HCT116 (cell line): ENCODE results near the gene TAF4B. TPM values are rescaled to one million over a fixed set of nuclear protein-coding genes. Genes with fewer than 3 reads are reported as not detected.

Experiments used
- ATAC-seq: fragments of 200-7000 bp; cut with Tn5 transposase; 2 replicates; pipeline ENCODE4 v1.9.1; 2020; ENCODE audit warnings: mild to moderate bottlenecking, moderate library complexity
- BruUV-seq: library from RNA; stranded (reverse); fragments of 400-500 nt; replicated peaks from 2 replicates; lab custom pipeline; 2021; lab: Mats Ljungman, UMichigan
- CTCF ChIA-PET: fragments of 300-600 bp; sonication (Branson Sonifier 250); formaldehyde crosslinking; loops from one replicate; lab custom pipeline; 2021; ENCODE audit warnings: antibody characterized with exemption; lab: Charles Lee
- POLR2A ChIA-PET: fragments of 300-600, 350-600 bp; sonication (Branson Sonifier 250); formaldehyde crosslinking; loops from one replicate; lab custom pipeline; 2021; ENCODE audit warnings: antibody characterized with exemption; lab: Charles Lee
- RAD21 ChIA-PET, 2 experiments: fragments of 300-600 bp; sonication (Branson Sonifier 250); formaldehyde crosslinking; loops; one replicate each; lab custom pipeline; 2023; ENCODE audit warnings: low total read pairs in 2 of 2; ENCODE audit not compliant: uncharacterized antibody in 2 of 2, unreplicated experiment in 2 of 2, low non-redundant PET in 1 of 2; lab: Charles Lee
- DNase-seq: peaks from one replicate; pipeline ENCODE4 v3.0.0-alpha.2; 2010; ENCODE audit warnings: low read depth, low spot score
- H2AFZ ChIP-seq: fragments of 200-600 bp; shearing (Covaris generic), sonication (generic); 2 replicates; pipeline ENCODE4 v1.6.1; 2017; ENCODE audit warnings: low read depth, mixed run types, mixed read lengths, antibody characterized with exemption, low read length; ENCODE audit not compliant: poor library complexity, severe bottlenecking
- H3K27ac ChIP-seq: 2 replicates; pipeline ENCODE4 v1.5.1; 2012; ENCODE audit warnings: low read depth, low read length
- H3K27me3 ChIP-seq: fragments of 200-600 bp; sonication (generic); 2 replicates; pipeline ENCODE4 v1.6.1; 2016; ENCODE audit warnings: mixed run types, low read length, mixed read lengths; ENCODE audit not compliant: insufficient read depth
- H3K36me3 ChIP-seq, 2 experiments: fragments of 200-500 bp in 1 of 2; fragments of 200-600 bp in 1 of 2; sonication (Bioruptor generic) in 1 of 2; sonication (generic) in 1 of 2; 2 replicates each; pipeline versions ENCODE4 v1.5.1 to v1.6.1; 2014 to 2016; ENCODE audit warnings: low read length in 2 of 2, inconsistent platforms in 1 of 2, mixed read lengths in 1 of 2, mixed run types in 1 of 2; ENCODE audit not compliant: insufficient read depth in 2 of 2, control insufficient read depth in 1 of 2
- H3K4me1 ChIP-seq, 2 experiments: fragments of 200-600 bp in 1 of 2; sonication (generic) in 1 of 2; 2 replicates each; pipeline versions ENCODE4 v1.5.1 to v1.6.1; 2012 to 2017; ENCODE audit warnings: low read length in 2 of 2, inconsistent platforms in 1 of 2, mild to moderate bottlenecking in 1 of 2, mixed read lengths in 1 of 2, mixed run types in 1 of 2, moderate library complexity in 1 of 2; ENCODE audit not compliant: insufficient read depth in 2 of 2, control insufficient read depth in 1 of 2
- H3K4me2 ChIP-seq: fragments of 200-600 bp; sonication (generic); 2 replicates; pipeline ENCODE4 v1.6.1; 2017; ENCODE audit warnings: mixed run types, low read length, mixed read lengths
- H3K4me3 ChIP-seq, 2 experiments: fragments of 200-600 bp in 1 of 2; sonication (generic) in 1 of 2; replicated peaks in 1 of 2; 2 replicates each; pipeline ENCODE4 v1.5.1; 2011 to 2016; ENCODE audit warnings: low read length in 2 of 2, control low read depth in 1 of 2, low read depth in 1 of 2, mild to moderate bottlenecking in 1 of 2, mixed read lengths in 1 of 2, mixed run types in 1 of 2
- H3K79me2 ChIP-seq: fragments of 200-600 bp; sonication (generic); 2 replicates; pipeline ENCODE4 v1.6.1; 2017; ENCODE audit warnings: mild to moderate bottlenecking, mixed run types, low read length, moderate library complexity, mixed read lengths; ENCODE audit not compliant: insufficient read depth
- H3K9ac ChIP-seq: fragments of 200-600 bp; sonication (generic); 2 replicates; pipeline ENCODE4 v1.6.1; 2016; ENCODE audit warnings: low read length, mixed read lengths
- H3K9me2 ChIP-seq: fragments of 200-600 bp; sonication (generic), shearing (Covaris generic); 2 replicates; pipeline ENCODE4 v1.6.1; 2017; ENCODE audit warnings: mixed run types, mild to moderate bottlenecking, moderate library complexity; ENCODE audit not compliant: insufficient read depth
- H3K9me3 ChIP-seq, 2 experiments: fragments of 200-500 bp in 1 of 2; fragments of 200-600 bp in 1 of 2; sonication (Bioruptor generic) in 1 of 2; sonication (generic) in 1 of 2; 2 replicates each; pipeline ENCODE4 v1.6.1; 2014 to 2017; ENCODE audit warnings: low read length in 2 of 2, mixed read lengths in 2 of 2, inconsistent platforms in 1 of 2, low read depth in 1 of 2, mild to moderate bottlenecking in 1 of 2, mixed run types in 1 of 2, moderate library complexity in 1 of 2; ENCODE audit not compliant: control insufficient read depth in 1 of 2, insufficient read depth in 1 of 2
- H4K20me1 ChIP-seq: fragments of 200-600 bp; sonication (generic), shearing (Covaris generic); 2 replicates; pipeline ENCODE4 v1.6.1; 2017; ENCODE audit warnings: mixed run types, mild to moderate bottlenecking, moderate library complexity; ENCODE audit not compliant: insufficient read depth
- ATF3 ChIP-seq: IDR thresholded peaks from 2 replicates; pipeline ENCODE4 v1.6.1; 2012
- CEBPB ChIP-seq: IDR thresholded peaks from 2 replicates; pipeline ENCODE4 v1.6.1; 2012; ENCODE audit warnings: low read depth
- CTCF ChIP-seq, 3 experiments: fragments of 200-600 bp in 1 of 3; sonication (generic) in 1 of 3; IDR thresholded peaks in 2 of 3; conservative IDR thresholded peaks in 1 of 3; 2 replicates each; pipeline ENCODE4 v1.5.1; 2012 to 2017; ENCODE audit warnings: low read depth in 2 of 3, low read length in 2 of 3, antibody characterized with exemption in 1 of 3, borderline replicate concordance in 1 of 3, control low read depth in 1 of 3, mild to moderate bottlenecking in 1 of 3, mixed read lengths in 1 of 3, mixed run types in 1 of 3, moderate library complexity in 1 of 3; ENCODE audit not compliant: insufficient read depth in 1 of 3
- EGR1 ChIP-seq: IDR thresholded peaks from 2 replicates; pipeline ENCODE4 v1.6.1; 2012; ENCODE audit warnings: low read depth
- EZH2 ChIP-seq: fragments of 200-600 bp; sonication (generic); IDR thresholded peaks from 2 replicates; pipeline ENCODE4 v1.6.1; 2017; ENCODE audit warnings: antibody characterized with exemption, mixed run types
- FOSL1 ChIP-seq: IDR thresholded peaks from 2 replicates; pipeline ENCODE4 v1.6.1; 2012; ENCODE audit warnings: low read depth
- JUND ChIP-seq: IDR thresholded peaks from 2 replicates; pipeline ENCODE4 v1.6.1; 2012
- POLR2A ChIP-seq: IDR thresholded peaks from 2 replicates; pipeline ENCODE4 v1.7.0; 2011; ENCODE audit warnings: borderline replicate concordance; ENCODE audit not compliant: insufficient read depth, insufficient read length; ENCODE audit errors: extremely low read depth
- POLR2AphosphoS5 ChIP-seq: IDR thresholded peaks from 2 replicates; pipeline ENCODE4 v1.6.1; 2011; ENCODE audit warnings: mild to moderate bottlenecking, low read depth, low read length, moderate library complexity
- RAD21 ChIP-seq: IDR thresholded peaks from 2 replicates; pipeline ENCODE4 v1.6.1; 2012; ENCODE audit warnings: low read depth, mild to moderate bottlenecking
- SIN3A ChIP-seq: IDR thresholded peaks from 2 replicates; pipeline ENCODE4 v1.6.1; 2012; ENCODE audit warnings: low read depth
- SP1 ChIP-seq: IDR thresholded peaks from 2 replicates; pipeline ENCODE4 v1.6.1; 2012; ENCODE audit warnings: low read depth
- SRF ChIP-seq: IDR thresholded peaks from 2 replicates; pipeline ENCODE4 v1.6.1; 2012; ENCODE audit warnings: low read depth
- TCF7L2 ChIP-seq: IDR thresholded peaks from 2 replicates; pipeline ENCODE4 v1.7.0; 2011; ENCODE audit warnings: borderline replicate concordance, inconsistent platforms; ENCODE audit not compliant: insufficient read depth, insufficient read length; ENCODE audit errors: extremely low read depth
- ZNF274 ChIP-seq: fragments of 200-500 bp; sonication (Bioruptor generic); IDR thresholded peaks from 2 replicates; pipeline ENCODE4 v1.6.1; 2014; ENCODE audit warnings: mild to moderate bottlenecking, low read depth, low read length, inconsistent platforms
- intact Hi-C: fragments of 100-400 bp; cut with micrococcal nuclease; formaldehyde crosslinking; loops from 2 replicates; pipeline ENCODE4 v1.10.0; 2022
- total RNA-seq: library from RNA; stranded (reverse); gene quantifications from one replicate; pipeline ENCODE4 v1.2.1, GENCODE V29; 2021; ENCODE audit not compliant: unreplicated experiment

The TAF4B gene
- total RNA-seq, 1 experiment from 2014 or later, result 17.8 TPM

GRCh38 chr18:26407736-26408601 is 181.7 kb downstream of the TAF4B start:
- no peak for ATAC-seq
- ChIA-PET CTCF (interaction anchor here (1.2 kb wide), 1 partner anchor 213 kb away, joined by 3 read pairs; no protein-coding TSS in a partner anchor), POLR2A (no interaction called here), RAD21 (no interaction called here)
- H3K27me3 ChIP-seq, result no peaks in the 10 kb centered on the region
- no peak overlapping the region for H3K27ac ChIP-seq
- no peaks in the 10 kb centered on the region; a peak in 1 of 4 replicates for H3K4me1 ChIP-seq
- intact Hi-C loops, result loop anchor here (5.0 kb wide), 2 partner anchors 554 to 594 kb away; no protein-coding TSS in a partner anchor
- no TSS peak for BruUV-seq
- H3K9me2 ChIP-seq, result no peaks in the 10 kb centered on the region
- H3K36me3 ChIP-seq, result no peaks in the 10 kb centered on the region
- H2AFZ ChIP-seq, result no peak overlapping the region
- no peak overlapping the region for H3K9ac ChIP-seq
- H4K20me1 ChIP-seq, result no peaks in the 10 kb centered on the region
- no peak overlapping the region for H3K4me3 ChIP-seq
- no peaks in the 10 kb centered on the region for H3K9me3 ChIP-seq
- no peak overlapping the region for H3K4me2 ChIP-seq
- no peak for DNase-seq
- no peaks in the 10 kb centered on the region for H3K79me2 ChIP-seq
- TF ChIP-seq EGR1 (no peak), POLR2AphosphoS5 (no peak), CEBPB (no peak), ATF3 (no peak)
- TF ChIP-seq, all 23 proteins: peak for 0

GRCh38 chr18:26409091-26409490 is 182.8 kb downstream of the TAF4B start:
- no peaks in the 10 kb centered on the region; a peak in 1 of 4 replicates for H3K4me1 ChIP-seq

More at GRCh38 chr18:26409091-26409490, 182.8 kb downstream of the TAF4B start:
- H3K9me2 ChIP-seq, result no peaks in the 10 kb centered on the region; the same call in 1 of the 2 replicates
- ChIA-PET POLR2A (no interaction called here), RAD21 (no interaction called here), CTCF (no interaction called here)
- H3K9ac ChIP-seq, result no peak overlapping the region
- no peaks in the 10 kb centered on the region for H3K9me3 ChIP-seq
- H3K27ac ChIP-seq, result no peak overlapping the region
- H3K27me3 ChIP-seq, result no peaks in the 10 kb centered on the region
- no TSS peak for BruUV-seq
- no peak overlapping the region for H2AFZ ChIP-seq
- ATAC-seq (no peak), DNase-seq (no peak)
- intact Hi-C loops, result loop anchor here (5.0 kb wide), 2 partner anchors 553 to 593 kb away; no protein-coding TSS in a partner anchor
- H3K79me2 ChIP-seq, result no peaks in the 10 kb centered on the region
- H3K4me2 ChIP-seq, result no peak overlapping the region
- H3K4me3 ChIP-seq, result no peak overlapping the region
- TF ChIP-seq CTCF (IDR thresholded peaks at IDR 0.05 in 2 of 3, conservative IDR thresholded peaks at IDR 0.05 in 1 of 3; ENCODE audit: borderline replicate concordance in 1 of 3, insufficient read depth in 1 of 3, low read depth in 2 of 3, low read length in 2 of 3) (no peak), TCF7L2 (no peak), ZNF274 (no peak), EGR1 (no peak), SP1 (no peak), JUND (no peak), EZH2 (no peak), FOSL1 (no peak), RAD21 (no peak), SIN3A (no peak), POLR2A (no peak), POLR2AphosphoS5 (no peak), SRF (no peak)
- no peaks in the 10 kb centered on the region for H3K36me3 ChIP-seq
- H4K20me1 ChIP-seq, result no peaks in the 10 kb centered on the region
